OCI-LY1 (cell line): ENCODE data around the gene RAD23B.

Experiments
- H2AFZ ChIP-seq: fragments of 200-600 bp; sonication (generic), shearing (Covaris generic); 2 replicates; pipeline ENCODE4 v1.6.0; 2014; ENCODE audit warnings: antibody characterized with exemption, mild to moderate bottlenecking, low read length
- H3F3A ChIP-seq: fragments of 200-600 bp; sonication (generic), shearing (Covaris generic); 2 replicates; pipeline ENCODE4 v1.6.0; 2014; ENCODE audit warnings: mild to moderate bottlenecking, antibody characterized with exemption, low read length, moderate library complexity; ENCODE audit not compliant: insufficient read depth
- H3K27ac ChIP-seq: fragments of 200-600 bp; sonication (generic); 2 replicates; pipeline ENCODE4 v1.5.1; 2014; ENCODE audit warnings: low read length, mixed run types, mild to moderate bottlenecking, low read depth; ENCODE audit not compliant: poor library complexity, severe bottlenecking
- H3K27me3 ChIP-seq: fragments of 200-600 bp; sonication (generic); 2 replicates; pipeline ENCODE4 v1.6.0; 2014; ENCODE audit warnings: antibody characterized with exemption, mild to moderate bottlenecking, low read length, moderate library complexity; ENCODE audit not compliant: insufficient read depth
- H3K36me3 ChIP-seq: fragments of 200-600 bp; sonication (generic); 2 replicates; pipeline ENCODE4 v1.6.1; 2014; ENCODE audit warnings: mild to moderate bottlenecking, antibody characterized with exemption, low read length, moderate library complexity, mixed read lengths; ENCODE audit not compliant: insufficient read depth
- H3K4me1 ChIP-seq: fragments of 200-600 bp; sonication (generic); 2 replicates; pipeline ENCODE4 v1.5.1; 2014; ENCODE audit warnings: mild to moderate bottlenecking, low read length, moderate library complexity; ENCODE audit not compliant: insufficient read depth, severe bottlenecking
- H3K4me2 ChIP-seq: fragments of 200-600 bp; sonication (generic), shearing (Covaris generic); 2 replicates; pipeline ENCODE4 v1.6.1; 2014; ENCODE audit warnings: low read length
- H3K4me3 ChIP-seq: fragments of 200-600 bp; sonication (generic); 2 replicates; pipeline ENCODE4 v1.5.1; 2014; ENCODE audit warnings: low read length, low read depth, mild to moderate bottlenecking, mixed read lengths; ENCODE audit not compliant: poor library complexity, severe bottlenecking
- H3K79me2 ChIP-seq: fragments of 200-600 bp; shearing (Covaris generic); 2 replicates; pipeline ENCODE4 v1.6.1; 2016; ENCODE audit warnings: mixed run types, low read length, mixed read lengths; ENCODE audit not compliant: insufficient read depth
- H3K9ac ChIP-seq: fragments of 200-600 bp; sonication (generic), shearing (Covaris generic); 2 replicates; pipeline ENCODE4 v1.6.1; 2014; ENCODE audit warnings: mild to moderate bottlenecking, low read length, mixed read lengths
- H3K9me2 ChIP-seq: fragments of 200-600 bp; sonication (generic), shearing (Covaris generic); 2 replicates; pipeline ENCODE4 v1.6.1; 2014; ENCODE audit warnings: low read depth, mild to moderate bottlenecking, low read length, mixed read lengths
- H3K9me3 ChIP-seq: fragments of 200-600 bp; shearing (Covaris generic); 2 replicates; pipeline ENCODE4 v1.6.1; 2014; ENCODE audit warnings: low read length, mixed read lengths
- H4K20me1 ChIP-seq: fragments of 200-600 bp; sonication (generic), shearing (Covaris generic); 2 replicates; pipeline ENCODE4 v1.6.0; 2016; ENCODE audit warnings: mild to moderate bottlenecking, low read length; ENCODE audit not compliant: insufficient read depth
- EZH2 ChIP-seq: fragments of 200-600 bp; sonication (generic), shearing (Covaris generic); IDR thresholded peaks from 2 replicates; pipeline ENCODE4 v1.8.0; 2017; ENCODE audit warnings: borderline replicate concordance, mixed run types, mild to moderate bottlenecking, antibody characterized with exemption, low read length, moderate library complexity, mixed read lengths
- TF ChIP-seq, protein P1 (sequence below): fragments of 200-600 bp; sonication (generic), shearing (Covaris generic); IDR thresholded peaks from 2 replicates; pipeline ENCODE4 v1.5.1; 2017; ENCODE audit warnings: mild to moderate bottlenecking, antibody characterized with exemption, low read length, moderate library complexity, mixed read lengths

RAD23B gene

GRCh38 chr9:107323836-107324585, 40.9 kb downstream of the RAD23B start:
- H3K27me3 ChIP-seq = no peaks in the 10 kb centered on the region
- H3K79me2 ChIP-seq = peaks cover 34% of the 10 kb centered on the region
- no peak overlapping the region for H2AFZ ChIP-seq
- no peak overlapping the region for H3K4me3 ChIP-seq
- no peaks in the 10 kb centered on the region for H3K4me1 ChIP-seq
- H3K27ac ChIP-seq = no peak overlapping the region
- no peaks in the 10 kb centered on the region for H3F3A ChIP-seq
- no peak overlapping the region for H3K4me2 ChIP-seq
- no peak overlapping the region for H3K9ac ChIP-seq
- no peaks in the 10 kb centered on the region for H4K20me1 ChIP-seq
- peaks cover 100% of the 10 kb centered on the region for H3K36me3 ChIP-seq
- H3K9me3 ChIP-seq = peaks cover 4% of the 10 kb centered on the region; the same call in 1 of the 2 replicates
- no peaks in the 10 kb centered on the region for H3K9me2 ChIP-seq
- TF ChIP-seq, protein P1, sequence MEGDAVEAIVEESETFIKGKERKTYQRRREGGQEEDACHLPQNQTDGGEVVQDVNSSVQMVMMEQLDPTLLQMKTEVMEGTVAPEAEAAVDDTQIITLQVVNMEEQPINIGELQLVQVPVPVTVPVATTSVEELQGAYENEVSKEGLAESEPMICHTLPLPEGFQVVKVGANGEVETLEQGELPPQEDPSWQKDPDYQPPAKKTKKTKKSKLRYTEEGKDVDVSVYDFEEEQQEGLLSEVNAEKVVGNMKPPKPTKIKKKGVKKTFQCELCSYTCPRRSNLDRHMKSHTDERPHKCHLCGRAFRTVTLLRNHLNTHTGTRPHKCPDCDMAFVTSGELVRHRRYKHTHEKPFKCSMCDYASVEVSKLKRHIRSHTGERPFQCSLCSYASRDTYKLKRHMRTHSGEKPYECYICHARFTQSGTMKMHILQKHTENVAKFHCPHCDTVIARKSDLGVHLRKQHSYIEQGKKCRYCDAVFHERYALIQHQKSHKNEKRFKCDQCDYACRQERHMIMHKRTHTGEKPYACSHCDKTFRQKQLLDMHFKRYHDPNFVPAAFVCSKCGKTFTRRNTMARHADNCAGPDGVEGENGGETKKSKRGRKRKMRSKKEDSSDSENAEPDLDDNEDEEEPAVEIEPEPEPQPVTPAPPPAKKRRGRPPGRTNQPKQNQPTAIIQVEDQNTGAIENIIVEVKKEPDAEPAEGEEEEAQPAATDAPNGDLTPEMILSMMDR = no peak
- TF ChIP-seq EZH2 = no peak

GRCh38 chr9:107325842-107326241, 42.8 kb downstream of the RAD23B start:
- H3F3A ChIP-seq = no peaks in the 10 kb centered on the region
- no peaks in the 10 kb centered on the region for H3K9me2 ChIP-seq
- H3K27me3 ChIP-seq = no peaks in the 10 kb centered on the region
- H3K4me1 ChIP-seq = no peaks in the 10 kb centered on the region
- H3K4me2 ChIP-seq = no peak overlapping the region
- H3K9ac ChIP-seq = no peak overlapping the region
- peaks cover 23% of the 10 kb centered on the region for H3K79me2 ChIP-seq
- no peak overlapping the region for H2AFZ ChIP-seq
- H3K36me3 ChIP-seq = peaks cover 100% of the 10 kb centered on the region
- peaks cover 4% of the 10 kb centered on the region; the same call in 1 of the 2 replicates for H3K9me3 ChIP-seq
- TF ChIP-seq, protein P1 = no peak
- TF ChIP-seq EZH2 = no peak
- H3K27ac ChIP-seq = no peak overlapping the region
- no peaks in the 10 kb centered on the region for H4K20me1 ChIP-seq
- no peak overlapping the region for H3K4me3 ChIP-seq

GRCh38 chr9:107328510-107328909, 45.4 kb downstream of the RAD23B start:
- Histone ChIP-seq H3K27ac (no peak overlapping the region), H3K9me3 (peaks cover 4% of the 10 kb centered on the region; the same call in 1 of the 2 replicates), H2AFZ (no peak overlapping the region), H3K9me2 (no peaks in the 10 kb centered on the region), H3K9ac (no peak overlapping the region), H3K27me3 (no peaks in the 10 kb centered on the region), H3F3A (no peaks in the 10 kb centered on the region), H3K4me3 (no peak overlapping the region), H3K4me1 (no peaks in the 10 kb centered on the region), H3K79me2 (peaks cover 21% of the 10 kb centered on the region), H3K36me3 (peaks cover 100% of the 10 kb centered on the region), H4K20me1 (no peaks in the 10 kb centered on the region), H3K4me2 (no peak overlapping the region)
- TF ChIP-seq, protein P1 = no peak
- no peak for TF ChIP-seq EZH2
